ENCODE measurements around the gene NLE1.
"Not testable (repeated sequence)": the region's sequence is repeated elsewhere in the genome, so short reads cannot be mapped to it uniquely, and the experiment has no call there.

NLE1 gene

DNA sequence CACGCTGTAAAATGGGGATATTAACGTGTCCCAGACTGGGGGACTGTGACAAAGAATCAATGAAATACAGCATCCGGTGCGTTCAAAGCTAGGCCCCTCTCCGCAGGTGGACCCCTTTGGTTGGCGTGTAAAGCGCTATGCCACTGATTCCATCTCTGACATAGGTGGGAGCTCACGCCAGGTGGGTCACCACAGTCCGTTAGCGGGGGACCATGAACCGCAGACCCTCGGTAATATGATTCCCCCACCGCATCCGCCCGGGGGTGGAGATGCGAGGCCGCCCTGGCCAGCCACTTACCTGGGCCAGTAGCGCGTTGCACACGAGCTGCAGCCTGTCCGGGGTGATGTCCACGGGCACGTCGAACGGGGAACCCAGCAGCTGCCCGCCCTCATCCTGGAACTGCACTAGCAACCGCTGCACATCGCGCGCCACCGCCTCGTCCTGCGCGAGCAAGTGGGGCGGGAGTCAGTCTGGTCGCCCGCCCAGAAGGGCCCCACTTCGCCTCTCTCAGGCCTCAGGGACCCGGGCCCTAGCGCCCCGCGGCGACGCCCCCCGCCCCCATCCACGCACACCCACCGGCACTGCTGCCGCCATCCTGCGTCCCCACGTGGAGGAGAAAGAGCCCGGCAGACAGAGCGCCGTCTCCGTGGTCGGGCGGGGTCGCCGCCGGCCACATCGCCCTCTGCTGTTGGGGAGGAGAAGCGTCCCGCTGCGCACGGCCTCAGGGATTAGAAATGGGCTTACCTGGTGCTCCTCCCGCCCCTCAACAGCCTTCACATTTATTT, at the start of gene NLE1:
TSS of gene NLE1 (minus strand) at position 623 of the 786 bp plus-strand sequence. CDS start at position 595, 28 bp downstream.
- DNase-seq: no peak

DNA sequence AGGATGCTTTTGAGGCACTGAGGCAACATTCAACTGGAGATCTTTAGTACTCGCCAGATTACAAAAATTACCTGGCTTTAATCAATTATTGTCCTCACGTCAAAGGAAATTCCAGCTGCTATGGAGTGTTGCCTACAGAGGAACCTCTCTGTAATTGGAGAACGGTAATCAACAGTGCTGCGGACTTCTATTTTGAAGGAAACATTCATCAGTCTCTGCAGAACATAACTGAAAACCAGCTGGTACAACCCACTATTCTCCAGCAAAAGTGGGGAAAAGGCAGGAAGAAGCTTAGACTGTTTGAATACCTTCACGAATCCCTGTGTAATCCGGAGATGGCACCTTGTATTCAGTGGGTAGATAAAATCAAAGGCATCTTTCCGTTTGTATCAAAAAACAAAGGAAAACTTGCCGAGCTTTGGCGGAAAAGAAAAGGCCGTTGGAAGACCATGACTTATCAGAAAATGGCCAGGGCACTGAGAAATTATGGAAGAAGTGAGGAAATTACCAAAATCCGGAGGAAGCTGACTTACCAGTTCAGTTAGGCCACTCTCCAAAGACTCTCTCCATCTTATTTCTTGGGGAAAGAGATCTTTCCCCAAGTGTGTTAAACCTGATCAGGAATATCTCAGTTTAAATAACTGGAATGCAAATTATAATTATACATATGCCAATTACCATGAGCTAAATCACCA, 49.0 kb upstream of the NLE1 start:
- no peak for DNase-seq

DNA sequence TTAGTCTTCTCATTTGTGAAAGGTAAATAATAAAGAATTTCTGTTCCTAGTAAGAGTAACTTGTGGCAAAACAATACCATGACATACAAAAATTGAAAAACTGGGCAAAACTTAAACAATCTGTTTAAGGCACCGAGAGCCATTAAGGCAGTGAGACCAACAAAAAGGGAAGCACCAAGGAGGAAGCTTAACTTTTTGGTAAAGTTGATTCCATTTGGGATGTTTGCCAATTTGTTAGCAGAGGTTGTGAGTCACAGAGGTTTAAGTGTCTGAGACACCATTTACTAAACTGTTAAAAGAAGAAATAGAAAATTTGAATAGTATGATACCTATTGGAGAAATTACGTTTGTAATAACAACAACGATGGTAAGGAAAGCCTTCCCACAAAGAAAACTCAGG, 47.2 kb upstream of the NLE1 start:
- no peak for DNase-seq

DNA sequence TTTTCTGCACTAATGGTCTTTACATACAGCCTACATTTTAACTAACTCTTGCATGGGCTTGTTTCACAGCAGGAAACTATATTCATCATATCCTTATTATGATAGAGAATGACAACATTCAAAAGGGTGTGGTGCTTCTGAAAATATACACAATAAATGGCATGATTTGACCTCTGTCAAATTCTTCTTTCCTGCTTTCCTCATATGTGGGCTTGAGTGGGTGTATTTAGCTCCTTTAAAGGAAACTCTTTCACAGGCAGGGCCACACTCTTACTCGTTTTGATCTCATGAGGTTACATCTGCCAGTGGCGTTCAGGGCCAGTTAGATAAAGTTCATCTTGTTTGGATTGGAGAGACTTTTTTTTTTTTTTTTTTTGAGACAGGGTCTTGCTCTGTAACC, 46.0 kb upstream of the NLE1 start:
- no peak for DNase-seq

DNA sequence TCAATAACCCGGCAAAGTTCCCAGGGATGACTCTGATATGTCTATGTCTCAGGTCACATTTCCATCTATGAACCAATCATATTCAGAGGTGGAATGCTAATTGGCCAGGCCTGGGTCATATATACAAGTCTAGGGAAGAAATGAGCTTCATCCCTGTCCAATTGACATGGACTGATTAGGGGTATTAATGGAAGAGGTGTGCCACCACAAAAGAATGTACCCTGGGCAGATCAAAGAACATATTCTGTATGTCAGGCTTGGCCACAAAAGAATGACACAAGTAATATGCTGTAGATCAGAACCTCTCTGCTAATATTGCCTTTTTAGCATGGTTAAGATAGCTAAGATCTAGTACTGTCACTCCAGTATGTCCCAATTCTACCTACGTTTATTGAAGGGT, 45.4 kb upstream of the NLE1 start:
- DNase-seq: no peak

DNA sequence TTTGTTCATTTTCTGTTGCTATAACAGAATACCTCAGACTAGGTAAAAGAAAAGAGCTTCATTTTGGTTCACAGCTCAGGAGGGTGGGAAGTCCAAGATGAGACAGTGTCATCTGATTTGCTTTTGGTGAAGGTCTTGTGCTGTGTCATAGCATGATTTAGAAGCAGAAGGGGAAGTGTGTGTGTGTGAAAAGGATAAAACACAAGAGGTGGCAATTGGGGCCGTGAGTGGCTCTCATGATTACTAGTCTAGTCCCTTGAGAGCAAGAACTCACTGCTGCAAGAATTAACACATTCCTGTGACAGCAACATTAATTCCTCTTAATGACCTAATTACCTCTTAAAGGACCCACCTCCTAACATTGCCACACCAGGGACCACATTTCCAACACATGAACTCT, 43.7 kb upstream of the NLE1 start:
- no peak for DNase-seq

- no peak for DNase-seq
Measured at GRCh38 chr17:35184274-35184673, 42.2 kb upstream of the NLE1 start.

GRCh38 chr17:35183332-35183731, 41.2 kb upstream of the NLE1 start:
- no peak for DNase-seq

- DNase-seq: not testable (repeated sequence)
Measured at GRCh38 chr17:35179379-35179778, 37.3 kb upstream of the NLE1 start.

- no peak for DNase-seq
Measured at GRCh38 chr17:35176897-35177296, 34.8 kb upstream of the NLE1 start.

DNA sequence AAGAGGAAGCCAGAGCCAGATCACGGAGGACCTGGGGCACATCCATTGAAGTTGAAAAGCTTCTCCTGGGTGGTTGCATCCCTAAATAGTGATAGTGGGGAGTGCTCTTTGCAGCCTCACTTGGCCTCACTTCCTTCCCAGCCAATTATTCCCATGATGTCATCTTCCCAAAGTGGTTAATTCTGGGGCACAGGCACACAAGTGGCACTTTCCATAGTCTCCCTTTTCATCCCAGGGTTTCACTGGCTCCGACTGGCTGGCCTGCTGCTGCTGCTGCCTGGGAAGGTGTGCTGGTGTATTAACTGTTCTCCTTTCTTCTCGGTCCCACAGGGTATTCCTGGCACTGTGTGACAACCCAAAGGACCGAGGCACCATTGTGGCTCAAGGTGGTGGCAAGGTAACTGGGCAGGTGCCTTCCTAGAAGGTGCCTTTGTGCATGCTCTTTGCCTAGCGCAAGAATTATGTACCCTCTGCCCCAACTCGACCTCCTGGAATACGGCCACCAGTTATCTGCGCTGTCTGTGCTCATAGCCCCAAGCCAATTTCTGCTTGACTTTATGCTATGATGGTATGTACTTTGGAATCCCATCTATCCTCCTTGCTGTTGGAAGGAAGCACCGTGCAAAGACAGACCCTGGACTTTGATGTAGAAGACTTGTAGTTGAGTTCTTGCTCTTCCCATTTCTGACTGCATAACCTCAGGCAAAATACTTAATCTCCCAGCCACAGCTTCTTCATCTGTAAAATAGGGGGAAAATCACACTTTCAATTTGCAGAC, 33.7 kb upstream of the NLE1 start:
- DNase-seq: no peak

DNA sequence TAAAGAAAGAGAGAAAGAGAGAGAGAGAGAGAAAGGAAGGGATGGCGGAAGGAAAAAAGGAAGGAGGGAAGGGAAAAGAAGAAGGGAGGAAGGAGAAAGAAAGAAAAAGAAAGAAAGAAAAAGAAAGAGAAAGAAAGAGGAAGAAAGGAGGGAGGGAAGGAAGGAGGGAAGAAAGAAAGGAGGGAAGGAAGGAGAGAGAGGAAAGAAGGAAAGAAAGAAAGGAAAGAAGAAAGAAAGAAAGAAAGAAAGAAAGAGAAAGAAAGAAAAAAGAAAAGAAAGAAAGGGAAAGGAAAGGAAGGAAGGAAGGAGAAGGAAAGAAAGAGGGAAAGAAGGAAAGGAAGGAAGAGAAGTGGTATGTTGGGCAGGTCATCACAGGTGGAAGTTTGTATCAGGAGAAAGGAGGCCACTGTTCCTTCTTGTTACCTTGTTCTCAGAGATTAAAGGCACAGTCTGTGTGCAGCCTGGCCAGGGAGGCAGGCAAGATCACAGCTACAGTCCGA, 32.8 kb upstream of the NLE1 start:
- DNase-seq: no peak

GRCh38 chr17:35172321-35172720, 30.2 kb upstream of the NLE1 start:
- DNase-seq: not testable (repeated sequence)

GRCh38 chr17:35171834-35172233, 29.7 kb upstream of the NLE1 start:
- DNase-seq: no peak

- DNase-seq: no peak
Measured at GRCh38 chr17:35170968-35171771, 29.1 kb upstream of the NLE1 start.

DNA sequence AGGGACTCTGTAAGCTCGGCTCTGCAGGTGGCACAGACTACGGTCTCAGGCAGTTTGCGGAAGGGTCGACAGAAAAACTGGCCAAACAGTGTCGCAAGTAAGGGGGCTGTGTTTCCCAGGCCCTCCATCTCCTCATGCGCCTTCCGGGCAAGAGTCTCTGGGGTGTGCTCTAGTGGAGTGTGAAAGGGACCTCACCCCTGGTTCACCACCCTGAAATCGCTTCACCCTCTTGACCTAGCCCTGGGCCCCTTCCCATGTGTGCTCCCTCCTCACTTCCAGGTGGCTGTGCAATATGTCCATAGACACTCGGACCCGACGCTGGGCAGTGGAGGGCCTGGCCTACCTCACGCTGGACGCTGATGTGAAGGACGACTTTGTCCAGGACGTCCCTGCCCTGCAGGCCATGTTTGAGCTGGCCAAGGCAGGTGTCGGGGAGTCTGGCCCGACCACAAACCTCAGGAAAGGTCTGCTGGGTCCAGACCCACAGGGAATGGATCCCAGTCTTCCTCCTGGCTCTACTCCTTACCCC, 27.8 kb upstream of the NLE1 start:
- no peak for DNase-seq

GRCh38 chr17:35167666-35168065, 25.6 kb upstream of the NLE1 start:
- no peak for DNase-seq

GRCh38 chr17:35167046-35167445, 24.9 kb upstream of the NLE1 start:
- DNase-seq: no peak

DNA sequence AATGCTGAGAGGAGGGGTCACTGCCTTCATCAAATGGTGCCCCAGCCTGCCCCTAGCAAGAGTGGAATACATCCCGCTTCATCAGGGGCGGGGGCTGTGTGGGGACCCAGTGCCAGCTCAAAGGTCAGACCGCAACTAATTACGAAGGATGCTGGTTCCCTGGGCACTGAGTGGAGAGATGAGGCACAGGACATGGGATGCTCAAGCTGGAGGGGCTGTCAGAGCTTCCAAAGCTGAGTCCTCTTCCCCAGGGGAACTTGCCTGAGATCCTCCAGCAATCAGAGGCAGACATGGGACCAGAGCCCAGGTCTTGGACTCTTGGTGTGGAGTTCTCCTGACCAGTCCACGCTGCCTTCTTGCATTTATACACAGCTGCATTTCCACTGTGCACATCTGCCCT, 24.4 kb upstream of the NLE1 start:
- DNase-seq: no peak

DNA sequence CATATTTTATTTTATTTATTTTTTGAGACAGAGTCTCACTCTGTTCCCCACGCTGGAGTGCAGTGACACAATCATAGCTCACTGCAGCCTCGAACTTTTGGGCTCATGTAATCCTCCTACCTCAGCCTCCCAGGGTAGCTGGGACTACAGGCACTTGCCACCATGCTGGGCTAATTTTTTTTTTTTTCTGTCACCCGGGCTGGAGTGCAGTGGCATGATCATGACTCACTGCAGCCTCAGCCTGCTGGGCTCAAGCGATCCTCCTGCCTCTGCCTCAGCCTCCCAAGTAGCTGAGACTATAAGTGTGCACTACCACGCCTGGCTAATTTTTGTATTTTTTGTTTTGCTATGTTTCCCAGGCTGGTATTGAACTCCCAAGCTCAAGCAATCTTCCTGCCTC, 22.6 kb upstream of the NLE1 start:
- DNase-seq: no peak

DNA sequence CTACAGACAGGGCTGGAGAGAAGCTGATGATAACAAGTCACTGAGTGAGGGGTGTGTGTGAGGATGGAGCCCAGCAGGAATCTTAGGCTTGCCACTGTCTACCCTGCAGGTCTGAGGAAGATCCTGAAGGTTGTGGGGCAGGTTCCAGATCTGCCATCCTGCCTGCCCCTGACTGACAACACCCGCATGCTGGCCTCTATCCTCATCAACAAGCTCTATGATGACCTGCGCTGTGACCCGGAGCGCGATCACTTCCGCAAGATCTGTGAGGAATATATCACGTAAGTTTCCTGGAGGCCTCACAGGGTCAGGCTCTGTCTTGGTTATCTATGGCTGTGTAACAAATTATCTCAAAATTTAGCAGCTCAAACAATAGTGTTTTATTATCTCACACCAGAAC, 21.8 kb upstream of the NLE1 start:
- no peak for DNase-seq

- no peak for DNase-seq
Measured at GRCh38 chr17:35162755-35163154, 20.7 kb upstream of the NLE1 start.
